C4-2B (cell line): ENCODE data around the gene ATRNL1.

Experiments
- H3K27ac ChIP-seq: fragments of 450-650 bp; 2 replicates; pipeline ENCODE4 v1.5.1; 2017
- CTCF ChIP-seq: fragments of 450-650 bp; conservative IDR thresholded peaks from 2 replicates; pipeline ENCODE4 v1.5.1; 2017; ENCODE audit warnings: mild to moderate bottlenecking
- ZFX ChIP-seq: fragments of 450-650 bp; IDR thresholded peaks from 2 replicates; pipeline ENCODE4 v1.6.1; 2017

Gene ATRNL1

GRCh38 chr10:115915429-115915828, 822.3 kb downstream of the ATRNL1 start:
- H3K27ac ChIP-seq, result no peak overlapping the region

GRCh38 chr10:115918812-115919211, 825.6 kb downstream of the ATRNL1 start:
- H3K27ac ChIP-seq, result no peak overlapping the region
- no peak for TF ChIP-seq CTCF
- TF ChIP-seq ZFX, result no peak

More at GRCh38 chr10:115915429-115915828, 822.3 kb downstream of the ATRNL1 start:
- no peak for TF ChIP-seq CTCF
- TF ChIP-seq ZFX, result no peak

GRCh38 chr10:115921795-115922194, 828.6 kb downstream of the ATRNL1 start:
- no peak for TF ChIP-seq ZFX
- TF ChIP-seq CTCF, result no peak

GRCh38 chr10:115931309-115931708, 838.1 kb downstream of the ATRNL1 start:
- TF ChIP-seq CTCF, result no peak
- no peak for TF ChIP-seq ZFX
- H3K27ac ChIP-seq, result no peak overlapping the region

More at GRCh38 chr10:115921795-115922194, 828.6 kb downstream of the ATRNL1 start:
- H3K27ac ChIP-seq, result no peak overlapping the region

- TF ChIP-seq ZFX (no peak), CTCF (no peak)
- no peak overlapping the region for H3K27ac ChIP-seq
Observed at GRCh38 chr10:115932099-115932498, 838.9 kb downstream of the ATRNL1 start.

GRCh38 chr10:115933098-115933497, 839.9 kb downstream of the ATRNL1 start:
- H3K27ac ChIP-seq, result no peak overlapping the region
- TF ChIP-seq ZFX (no peak), CTCF (no peak)

- TF ChIP-seq CTCF, result no peak
- no peak for TF ChIP-seq ZFX
- no peak overlapping the region for H3K27ac ChIP-seq
Observed at GRCh38 chr10:115935731-115936130, 842.6 kb downstream of the ATRNL1 start.
